Esophagus squamous epithelium (tissue), 4 donors: ENCODE measurements around the gene NTNG2.

ENCODE experiments used
- POLR2A ChIP-seq, 4 donors: fragments of 450-650 bp; IDR thresholded peaks; one replicate each; pipeline ENCODE4 v1.6.1; 2017; ENCODE audit warnings: antibody characterized with exemption in 4 of 4, mild to moderate bottlenecking in 4 of 4, moderate library complexity in 3 of 4
- TF ChIP-seq, protein P1 (sequence below), 6 experiments: fragments of 450-650 bp in 4 of 6; fragments of 200-600 bp in 2 of 6; sonication (generic) in 2 of 6; IDR thresholded peaks; one replicate each; pipeline ENCODE4 v1.5.1; 2016 to 2019; ENCODE audit warnings: antibody characterized with exemption in 6 of 6, mild to moderate bottlenecking in 4 of 6, moderate library complexity in 4 of 6

DNA sequence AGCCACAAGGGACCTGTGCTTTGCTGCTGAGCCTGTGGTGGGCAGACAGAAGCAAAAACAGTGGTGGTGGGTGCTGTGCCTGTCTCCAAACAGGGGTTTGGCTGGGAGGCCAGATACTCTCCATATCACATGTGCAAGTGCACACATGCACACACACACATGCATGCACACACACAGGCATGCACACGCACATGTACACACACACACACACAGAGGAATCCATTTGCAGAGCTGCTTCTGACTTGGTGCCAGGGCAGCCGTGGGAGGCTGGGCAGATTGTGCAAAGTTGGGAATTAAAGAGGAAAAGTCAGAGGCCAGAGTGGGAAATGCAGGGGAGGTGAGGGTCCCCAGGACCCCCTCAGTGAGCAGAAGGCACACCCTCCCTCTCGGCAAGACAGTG lies 71.3 kb downstream of the NTNG2 start:
- TF ChIP-seq, protein P1, sequence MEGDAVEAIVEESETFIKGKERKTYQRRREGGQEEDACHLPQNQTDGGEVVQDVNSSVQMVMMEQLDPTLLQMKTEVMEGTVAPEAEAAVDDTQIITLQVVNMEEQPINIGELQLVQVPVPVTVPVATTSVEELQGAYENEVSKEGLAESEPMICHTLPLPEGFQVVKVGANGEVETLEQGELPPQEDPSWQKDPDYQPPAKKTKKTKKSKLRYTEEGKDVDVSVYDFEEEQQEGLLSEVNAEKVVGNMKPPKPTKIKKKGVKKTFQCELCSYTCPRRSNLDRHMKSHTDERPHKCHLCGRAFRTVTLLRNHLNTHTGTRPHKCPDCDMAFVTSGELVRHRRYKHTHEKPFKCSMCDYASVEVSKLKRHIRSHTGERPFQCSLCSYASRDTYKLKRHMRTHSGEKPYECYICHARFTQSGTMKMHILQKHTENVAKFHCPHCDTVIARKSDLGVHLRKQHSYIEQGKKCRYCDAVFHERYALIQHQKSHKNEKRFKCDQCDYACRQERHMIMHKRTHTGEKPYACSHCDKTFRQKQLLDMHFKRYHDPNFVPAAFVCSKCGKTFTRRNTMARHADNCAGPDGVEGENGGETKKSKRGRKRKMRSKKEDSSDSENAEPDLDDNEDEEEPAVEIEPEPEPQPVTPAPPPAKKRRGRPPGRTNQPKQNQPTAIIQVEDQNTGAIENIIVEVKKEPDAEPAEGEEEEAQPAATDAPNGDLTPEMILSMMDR (IDR thresholded peaks at IDR 0.05) = no peak
- no peak for TF ChIP-seq POLR2A (IDR thresholded peaks at IDR 0.05)
